ENCODE data around the gene KIF16B. TPM values are rescaled to one million over a fixed set of nuclear protein-coding genes. Genes with fewer than 3 reads are reported as not detected.

KIF16B gene
- total and polyA plus RNA-seq, 9 of the 15 experiments (the other 6 are each of a cell fraction or from before 2014, with no cell fraction given): 1.00 to 10.6 (median 8.5) TPM

DNA sequence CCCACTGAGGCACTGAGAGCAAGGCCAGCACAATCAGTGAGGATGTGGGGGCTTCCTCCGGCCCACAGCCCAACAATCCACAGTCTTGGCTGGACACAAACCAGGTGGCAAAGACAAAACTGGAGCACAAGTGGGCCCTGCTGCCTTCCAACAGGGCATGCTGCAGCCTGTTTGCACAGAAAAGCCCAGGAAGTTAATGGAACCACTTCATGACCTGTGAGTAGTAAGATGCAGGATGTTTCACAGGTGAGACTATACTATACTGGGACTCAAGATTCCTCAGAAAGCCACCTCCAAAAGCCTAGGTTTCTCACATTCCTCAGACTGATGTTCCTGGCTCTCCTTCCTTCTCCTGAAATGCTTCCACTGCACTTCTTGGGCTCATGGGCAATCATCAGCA, 235.5 kb downstream of the KIF16B start:
- Histone ChIP-seq H3K9ac (ENCODE audit: insufficient read depth in 1 of 2, low read depth in 2 of 2, low read length in 2 of 2) (no peak overlapping the region), H3K27me3 (ENCODE audit: control insufficient read depth in 2 of 2, insufficient read depth in 2 of 2, low read length in 2 of 2) (no peaks in the 10 kb centered on the region), H2AFZ (ENCODE audit: low read depth, low read length) (no peak overlapping the region), H4K20me1 (replicated peaks; ENCODE audit: control insufficient read depth, insufficient read depth, low read length) (no peaks in the 10 kb centered on the region), H3K27ac (ENCODE audit: extremely low read depth, low read depth, low read length) (no peak overlapping the region), H3K4me3 (no peak overlapping the region), H3K9me3 (replicated peaks; ENCODE audit: control insufficient read depth, insufficient read depth, low read depth, low read length) (no peaks in the 10 kb centered on the region), H3K36me3 (ENCODE audit: control insufficient read depth, insufficient read depth, low read length) (no peaks in the 10 kb centered on the region), H3K79me2 (ENCODE audit: control insufficient read depth, insufficient read depth, low read length) (no peaks in the 10 kb centered on the region), H3K4me1 (replicated peaks in 1 of 2; ENCODE audit: control insufficient read depth in 2 of 2, insufficient read depth in 2 of 2, low read length in 2 of 2) (no peaks in the 10 kb centered on the region), H3K4me2 (ENCODE audit: insufficient read depth, low read length) (no peak overlapping the region), H3K9me1 (ENCODE audit: control insufficient read depth, insufficient read depth, low read length) (no peaks in the 10 kb centered on the region)
- no peak for ATAC-seq
- CTCF ChIA-PET (ENCODE audit: low intra/inter-chr PET ratio): no interaction called here
- no peak for DNase-seq (ENCODE audit: extremely low read depth in 1 of 4, low spot score in 3 of 4)
- 38% methylated on average over 1 of the region's 1 CpG for WGBS (ENCODE audit: insufficient coverage, low coverage, missing lambda C conversion rate)
- intact Hi-C loops (cut with micrococcal nuclease) (no loop called here), in situ Hi-C loops (cut with MboI) (no loop called here)
- FAIRE-seq: no peak
- no TSS peak for BruUV-seq (replicated peaks)
- POLR2A ChIA-PET: no interaction called here
- TF ChIP-seq ZNF184 (CRISPR knock-in tag; IDR thresholded peaks at IDR 0.05): no peak
- no peak for TF ChIP-seq DDX20 (tag; IDR thresholded peaks at IDR 0.05; ENCODE audit: low read depth)
- TF ChIP-seq, protein P1, sequence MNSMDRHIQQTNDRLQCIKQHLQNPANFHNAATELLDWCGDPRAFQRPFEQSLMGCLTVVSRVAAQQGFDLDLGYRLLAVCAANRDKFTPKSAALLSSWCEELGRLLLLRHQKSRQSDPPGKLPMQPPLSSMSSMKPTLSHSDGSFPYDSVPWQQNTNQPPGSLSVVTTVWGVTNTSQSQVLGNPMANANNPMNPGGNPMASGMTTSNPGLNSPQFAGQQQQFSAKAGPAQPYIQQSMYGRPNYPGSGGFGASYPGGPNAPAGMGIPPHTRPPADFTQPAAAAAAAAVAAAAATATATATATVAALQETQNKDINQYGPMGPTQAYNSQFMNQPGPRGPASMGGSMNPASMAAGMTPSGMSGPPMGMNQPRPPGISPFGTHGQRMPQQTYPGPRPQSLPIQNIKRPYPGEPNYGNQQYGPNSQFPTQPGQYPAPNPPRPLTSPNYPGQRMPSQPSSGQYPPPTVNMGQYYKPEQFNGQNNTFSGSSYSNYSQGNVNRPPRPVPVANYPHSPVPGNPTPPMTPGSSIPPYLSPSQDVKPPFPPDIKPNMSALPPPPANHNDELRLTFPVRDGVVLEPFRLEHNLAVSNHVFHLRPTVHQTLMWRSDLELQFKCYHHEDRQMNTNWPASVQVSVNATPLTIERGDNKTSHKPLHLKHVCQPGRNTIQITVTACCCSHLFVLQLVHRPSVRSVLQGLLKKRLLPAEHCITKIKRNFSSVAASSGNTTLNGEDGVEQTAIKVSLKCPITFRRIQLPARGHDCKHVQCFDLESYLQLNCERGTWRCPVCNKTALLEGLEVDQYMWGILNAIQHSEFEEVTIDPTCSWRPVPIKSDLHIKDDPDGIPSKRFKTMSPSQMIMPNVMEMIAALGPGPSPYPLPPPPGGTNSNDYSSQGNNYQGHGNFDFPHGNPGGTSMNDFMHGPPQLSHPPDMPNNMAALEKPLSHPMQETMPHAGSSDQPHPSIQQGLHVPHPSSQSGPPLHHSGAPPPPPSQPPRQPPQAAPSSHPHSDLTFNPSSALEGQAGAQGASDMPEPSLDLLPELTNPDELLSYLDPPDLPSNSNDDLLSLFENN (IDR thresholded peaks at IDR 0.05; ENCODE audit: low read depth in 2 of 2, low read length in 2 of 2): no peak
- TF ChIP-seq ATF7 (IDR thresholded peaks at IDR 0.05): no peak
- TF ChIP-seq WHSC1 (IDR thresholded peaks at IDR 0.05; ENCODE audit: low read length): no peak
- TF ChIP-seq, protein P2, sequence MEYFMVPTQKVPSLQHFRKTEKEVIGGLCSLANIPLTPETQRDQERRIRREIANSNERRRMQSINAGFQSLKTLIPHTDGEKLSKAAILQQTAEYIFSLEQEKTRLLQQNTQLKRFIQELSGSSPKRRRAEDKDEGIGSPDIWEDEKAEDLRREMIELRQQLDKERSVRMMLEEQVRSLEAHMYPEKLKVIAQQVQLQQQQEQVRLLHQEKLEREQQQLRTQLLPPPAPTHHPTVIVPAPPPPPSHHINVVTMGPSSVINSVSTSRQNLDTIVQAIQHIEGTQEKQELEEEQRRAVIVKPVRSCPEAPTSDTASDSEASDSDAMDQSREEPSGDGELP (CRISPR knock-in tag; IDR thresholded peaks at IDR 0.05; ENCODE audit: borderline replicate concordance): no peak
- TF ChIP-seq CREBBP (IDR thresholded peaks at IDR 0.05; ENCODE audit: low read depth, low read length): no peak
- TF ChIP-seq, protein P3, sequence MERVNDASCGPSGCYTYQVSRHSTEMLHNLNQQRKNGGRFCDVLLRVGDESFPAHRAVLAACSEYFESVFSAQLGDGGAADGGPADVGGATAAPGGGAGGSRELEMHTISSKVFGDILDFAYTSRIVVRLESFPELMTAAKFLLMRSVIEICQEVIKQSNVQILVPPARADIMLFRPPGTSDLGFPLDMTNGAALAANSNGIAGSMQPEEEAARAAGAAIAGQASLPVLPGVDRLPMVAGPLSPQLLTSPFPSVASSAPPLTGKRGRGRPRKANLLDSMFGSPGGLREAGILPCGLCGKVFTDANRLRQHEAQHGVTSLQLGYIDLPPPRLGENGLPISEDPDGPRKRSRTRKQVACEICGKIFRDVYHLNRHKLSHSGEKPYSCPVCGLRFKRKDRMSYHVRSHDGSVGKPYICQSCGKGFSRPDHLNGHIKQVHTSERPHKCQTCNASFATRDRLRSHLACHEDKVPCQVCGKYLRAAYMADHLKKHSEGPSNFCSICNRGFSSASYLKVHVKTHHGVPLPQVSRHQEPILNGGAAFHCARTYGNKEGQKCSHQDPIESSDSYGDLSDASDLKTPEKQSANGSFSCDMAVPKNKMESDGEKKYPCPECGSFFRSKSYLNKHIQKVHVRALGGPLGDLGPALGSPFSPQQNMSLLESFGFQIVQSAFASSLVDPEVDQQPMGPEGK (CRISPR knock-in tag; IDR thresholded peaks at IDR 0.05; ENCODE audit: borderline replicate concordance): no peak
- no peak for TF ChIP-seq E2F8 (IDR thresholded peaks at IDR 0.05; ENCODE audit: low read depth, partially characterized antibody)
- no peak for TF ChIP-seq NEUROD1 (IDR thresholded peaks at IDR 0.05; ENCODE audit: borderline replicate concordance, low read depth, low read length, partially characterized antibody)
- no peak for TF ChIP-seq RBM39 (optimal IDR thresholded peaks at IDR 0.05; ENCODE audit: low read depth, low read length)
- no peak for TF ChIP-seq U2AF1 (optimal IDR thresholded peaks at IDR 0.05; ENCODE audit: low read depth, low read length)
- TF ChIP-seq ZNF561 (CRISPR knock-in tag; conservative IDR thresholded peaks at IDR 0.05): no peak
- TF ChIP-seq MTA1 (IDR thresholded peaks at IDR 0.05; ENCODE audit: borderline replicate concordance): no peak
